ENCODE data around the gene LGR4. TPM values are rescaled to one million over a fixed set of nuclear protein-coding genes. Genes with fewer than 3 reads are reported as not detected.
"Not testable (repeated sequence)": the region's sequence is repeated elsewhere in the genome, so short reads cannot be mapped to it uniquely, and the experiment has no call there.

LGR4 gene
- total RNA-seq, 1 experiment from 2014 or later = 99.2 TPM

DNA sequence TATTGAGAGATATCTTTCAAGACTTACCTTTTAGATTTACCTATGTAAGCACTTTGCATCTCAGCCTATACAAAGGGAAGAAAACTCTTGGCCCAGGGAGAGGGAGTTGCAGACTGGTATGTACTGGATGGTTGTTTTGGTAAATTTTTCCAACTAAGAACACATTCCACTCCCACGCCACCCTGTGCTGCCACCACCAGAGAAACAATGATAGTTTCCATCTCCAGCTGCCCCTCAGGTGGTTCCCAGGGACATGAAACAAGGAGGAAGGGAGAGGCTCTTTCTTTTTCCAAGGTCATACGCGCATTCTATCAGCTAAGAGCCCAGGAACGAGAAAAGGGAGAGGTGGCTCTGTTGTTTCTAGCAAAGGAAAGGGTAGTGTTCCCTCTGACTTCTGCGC lies 144.0 kb downstream of the LGR4 start:
- H3K4me3 Mint-ChIP-seq = no peak overlapping the region
- no peak overlapping the region for H3K23ac ChIP-seq (ENCODE audit: insufficient read length, low read depth, low read length)
- peaks cover 41 to 54% of the 10 kb centered on the region in 2 experiments for H3K4me1 Mint-ChIP-seq
- H3K4me1 ChIP-seq (ENCODE audit: insufficient read depth, low read length) = no peaks in the 10 kb centered on the region; the same call in 1 of the 2 replicates
- H3K27me3 Mint-ChIP-seq (ENCODE audit: low read depth) = no peaks in the 10 kb centered on the region
- no peak overlapping the region for H2BK120ac ChIP-seq (ENCODE audit: low read depth, low read length, poor library complexity, severe bottlenecking)
- no peak overlapping the region for H2BK20ac ChIP-seq (ENCODE audit: low read depth, low read length, poor library complexity, severe bottlenecking)
- no peak overlapping the region for H4K5ac ChIP-seq (ENCODE audit: insufficient read length, low read depth, low read length)
- no peak overlapping the region for H3K56ac ChIP-seq (ENCODE audit: insufficient read length, low read depth, low read length)
- no peaks in the 10 kb centered on the region for H3K79me1 ChIP-seq (ENCODE audit: insufficient read depth, low read depth, low read length, poor library complexity, severe bottlenecking)
- no CpG with 5 or more reads among the region's 5 CpGs for WGBS (ENCODE audit: extremely low coverage, insufficient read length, low lambda C conversion rate)
- no peaks in the 10 kb centered on the region for H3K23me2 ChIP-seq (ENCODE audit: insufficient read length, low read depth, low read length, poor library complexity, severe bottlenecking)
- peak overlapping the region; percentile 10 for H3K27ac ChIP-seq (ENCODE audit: insufficient read length, low read depth, low read length)
- no peaks in the 10 kb centered on the region for H3K79me2 ChIP-seq (ENCODE audit: insufficient read depth, low read length)
- peaks cover 13 to 18% of the 10 kb centered on the region in 2 experiments for H3K9me3 Mint-ChIP-seq
- no peak overlapping the region for H4K91ac ChIP-seq (ENCODE audit: insufficient read length, low read depth, low read length)
- TF ChIP-seq, protein P1, sequence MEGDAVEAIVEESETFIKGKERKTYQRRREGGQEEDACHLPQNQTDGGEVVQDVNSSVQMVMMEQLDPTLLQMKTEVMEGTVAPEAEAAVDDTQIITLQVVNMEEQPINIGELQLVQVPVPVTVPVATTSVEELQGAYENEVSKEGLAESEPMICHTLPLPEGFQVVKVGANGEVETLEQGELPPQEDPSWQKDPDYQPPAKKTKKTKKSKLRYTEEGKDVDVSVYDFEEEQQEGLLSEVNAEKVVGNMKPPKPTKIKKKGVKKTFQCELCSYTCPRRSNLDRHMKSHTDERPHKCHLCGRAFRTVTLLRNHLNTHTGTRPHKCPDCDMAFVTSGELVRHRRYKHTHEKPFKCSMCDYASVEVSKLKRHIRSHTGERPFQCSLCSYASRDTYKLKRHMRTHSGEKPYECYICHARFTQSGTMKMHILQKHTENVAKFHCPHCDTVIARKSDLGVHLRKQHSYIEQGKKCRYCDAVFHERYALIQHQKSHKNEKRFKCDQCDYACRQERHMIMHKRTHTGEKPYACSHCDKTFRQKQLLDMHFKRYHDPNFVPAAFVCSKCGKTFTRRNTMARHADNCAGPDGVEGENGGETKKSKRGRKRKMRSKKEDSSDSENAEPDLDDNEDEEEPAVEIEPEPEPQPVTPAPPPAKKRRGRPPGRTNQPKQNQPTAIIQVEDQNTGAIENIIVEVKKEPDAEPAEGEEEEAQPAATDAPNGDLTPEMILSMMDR (conservative IDR thresholded peaks at IDR 0.05) = no peak
- H3K4me2 ChIP-seq (ENCODE audit: insufficient read depth, insufficient read length, low read length) = no peak overlapping the region
- H3T11ph ChIP-seq (ENCODE audit: low read length) = no peak overlapping the region
- no peak overlapping the region for H3K18ac ChIP-seq (ENCODE audit: insufficient read length, low read depth, low read length)
- no peaks in the 10 kb centered on the region for H4K20me1 ChIP-seq (ENCODE audit: control insufficient read depth, insufficient read depth, insufficient read length)
- no peak overlapping the region for H3K4ac ChIP-seq (ENCODE audit: low read depth, low read length)
- no peak overlapping the region for H4K8ac ChIP-seq (replicated peaks; ENCODE audit: insufficient read length, low read depth, low read length)
- DNase-seq = peak; percentile 39
- no peak overlapping the region for H3K14ac ChIP-seq (ENCODE audit: insufficient read depth, low read length)
- no peak overlapping the region for H2BK12ac ChIP-seq (ENCODE audit: insufficient read length, low read depth, low read length)
- H3K27me3 ChIP-seq (ENCODE audit: insufficient read depth, low read length) = no peaks in the 10 kb centered on the region
- no peak overlapping the region for H2BK5ac ChIP-seq (ENCODE audit: insufficient read length, low read length)
- H2AFZ ChIP-seq (ENCODE audit: low read length) = no peak overlapping the region
- no peak overlapping the region for H2BK15ac ChIP-seq (ENCODE audit: low read depth, low read length)
- peaks cover 13 to 37% (median 16%) of the 10 kb centered on the region in 3 experiments for H3K36me3 Mint-ChIP-seq (ENCODE audit: insufficient read depth in 1 of 3, low read depth in 3 of 3)
- no peaks in the 10 kb centered on the region for H3K9me3 ChIP-seq (ENCODE audit: control insufficient read depth, low read depth, low read length)
- no peak overlapping the region for H2AK5ac ChIP-seq (ENCODE audit: insufficient read length, low read length)
- peak overlapping the region; percentile 66 to 98 (median 89); a peak in 6 of 7 replicates for H3K27ac Mint-ChIP-seq
- no peak overlapping the region for H3K9ac ChIP-seq (ENCODE audit: extremely low read depth, insufficient read length, low read length)

DNA sequence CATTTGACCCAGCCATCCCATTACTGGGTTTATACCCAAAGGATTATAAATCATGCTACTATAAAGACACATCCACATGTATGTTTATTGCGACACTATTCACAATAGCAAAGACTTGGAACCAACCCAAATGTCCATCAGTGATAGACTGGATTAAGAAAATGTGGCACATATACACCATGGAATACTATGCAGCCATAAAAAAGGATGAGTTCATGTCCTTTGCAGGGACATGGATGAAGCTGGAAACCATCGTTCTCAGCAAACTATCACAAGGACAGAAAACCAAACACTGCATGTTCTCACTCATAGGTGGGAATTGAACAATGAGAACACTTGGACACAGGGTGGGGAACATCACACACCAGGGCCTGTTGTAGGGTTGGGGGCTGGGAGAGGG lies 145.5 kb downstream of the LGR4 start:
- DNase-seq; H3K79me2 ChIP-seq (ENCODE audit: insufficient read depth, low read length); H3K4ac ChIP-seq (ENCODE audit: low read depth, low read length); H4K91ac ChIP-seq (ENCODE audit: insufficient read length, low read depth, low read length); H3K27me3 Mint-ChIP-seq (ENCODE audit: low read depth); H3T11ph ChIP-seq (ENCODE audit: low read length); H3K27ac Mint-ChIP-seq; H3K4me2 ChIP-seq (ENCODE audit: insufficient read depth, insufficient read length, low read length); H3K14ac ChIP-seq (ENCODE audit: insufficient read depth, low read length); H2BK15ac ChIP-seq (ENCODE audit: low read depth, low read length); H3K56ac ChIP-seq (ENCODE audit: insufficient read length, low read depth, low read length); H3K23ac ChIP-seq (ENCODE audit: insufficient read length, low read depth, low read length); H2AK5ac ChIP-seq (ENCODE audit: insufficient read length, low read length); H4K5ac ChIP-seq (ENCODE audit: insufficient read length, low read depth, low read length); H3K9me3 ChIP-seq (ENCODE audit: control insufficient read depth, low read depth, low read length); H3K27ac ChIP-seq (ENCODE audit: insufficient read length, low read depth, low read length); H2BK5ac ChIP-seq (ENCODE audit: insufficient read length, low read length); H2AFZ ChIP-seq (ENCODE audit: low read length); H3K4me3 Mint-ChIP-seq; H2BK12ac ChIP-seq (ENCODE audit: insufficient read length, low read depth, low read length); H3K9ac ChIP-seq (ENCODE audit: extremely low read depth, insufficient read length, low read length); H2BK120ac ChIP-seq (ENCODE audit: low read depth, low read length, poor library complexity, severe bottlenecking); H3K23me2 ChIP-seq (ENCODE audit: insufficient read length, low read depth, low read length, poor library complexity, severe bottlenecking); H4K8ac ChIP-seq (replicated peaks; ENCODE audit: insufficient read length, low read depth, low read length); H3K79me1 ChIP-seq (ENCODE audit: insufficient read depth, low read depth, low read length, poor library complexity, severe bottlenecking); H4K20me1 ChIP-seq (ENCODE audit: control insufficient read depth, insufficient read depth, insufficient read length); H3K4me1 ChIP-seq (ENCODE audit: insufficient read depth, low read length); H2BK20ac ChIP-seq (ENCODE audit: low read depth, low read length, poor library complexity, severe bottlenecking); H3K27me3 ChIP-seq (ENCODE audit: insufficient read depth, low read length); H3K18ac ChIP-seq (ENCODE audit: insufficient read length, low read depth, low read length): not testable (repeated sequence)
- peaks cover 22 to 31% of the 10 kb centered on the region in 2 experiments for H3K9me3 Mint-ChIP-seq
- H3K4me1 Mint-ChIP-seq = peaks cover 38 to 49% of the 10 kb centered on the region in 2 experiments
- WGBS (ENCODE audit: extremely low coverage, insufficient read length, low lambda C conversion rate) = no CpG with 5 or more reads among the region's 2 CpGs
- H3K36me3 Mint-ChIP-seq (ENCODE audit: insufficient read depth in 1 of 3, low read depth in 3 of 3) = peaks cover 20 to 46% (median 22%) of the 10 kb centered on the region in 3 experiments

Measured in H9 (cell line).